HG03280 (cell line): ENCODE measurements around the gene CCT4.
"Not testable (repeated sequence)": the region's sequence is repeated elsewhere in the genome, so short reads cannot be mapped to it uniquely, and the experiment has no call there.

Experiments
- ATAC-seq: cut with Tn5 transposase; IDR thresholded peaks from one replicate; pipeline ENCODE4 v1.9.1; 2021; ENCODE audit warnings: mild to moderate bottlenecking, moderate library complexity; ENCODE audit not compliant: unreplicated experiment

The CCT4 gene

GRCh38 chr2:61882850-61883249 lies 5.6 kb downstream of the CCT4 start:
- ATAC-seq: no peak

- not testable (repeated sequence) for ATAC-seq
Measured at GRCh38 chr2:61879351-61879750, 9.1 kb downstream of the CCT4 start.

DNA sequence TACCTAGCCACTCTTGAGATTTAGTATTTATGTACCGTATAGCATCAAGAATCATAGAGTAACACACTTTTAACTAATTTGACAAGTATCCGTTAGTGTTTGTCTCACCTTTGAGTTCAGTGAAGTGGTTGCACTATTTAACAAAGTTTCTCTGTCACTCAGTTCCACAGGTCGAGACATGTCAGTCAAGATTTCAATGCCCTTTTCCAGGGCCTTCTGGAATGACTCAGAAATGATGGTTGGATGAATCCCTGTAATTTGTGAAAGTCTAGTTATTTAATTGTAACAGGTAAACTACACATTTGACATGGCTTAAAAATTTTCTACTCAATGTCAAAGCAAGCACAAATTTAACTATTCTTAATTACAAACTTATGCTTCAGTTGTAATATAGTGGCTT lies 9.7 kb downstream of the CCT4 start:
- ATAC-seq: no peak

- ATAC-seq: no peak
Measured at GRCh38 chr2:61877571-61878245, 10.7 kb downstream of the CCT4 start.

DNA sequence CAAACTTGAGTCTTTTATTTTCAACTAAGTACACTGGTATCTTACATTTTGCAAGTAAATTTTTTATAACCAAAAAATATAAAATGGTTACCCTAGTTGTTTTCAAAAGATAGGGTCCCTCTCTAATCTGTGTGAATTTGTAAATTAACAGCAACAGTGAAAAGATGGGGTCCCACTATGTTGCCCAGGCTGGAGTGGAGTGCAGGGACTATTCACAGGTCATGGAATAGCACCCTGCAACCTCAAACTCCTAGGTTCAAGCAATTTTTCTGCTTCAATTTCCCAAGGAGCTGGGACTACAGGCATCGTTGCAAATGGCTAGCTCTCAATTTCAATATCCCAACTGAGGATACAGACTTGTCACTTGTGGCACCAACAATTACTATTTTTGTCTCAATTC lies 12.1 kb downstream of the CCT4 start:
- no peak for ATAC-seq

DNA sequence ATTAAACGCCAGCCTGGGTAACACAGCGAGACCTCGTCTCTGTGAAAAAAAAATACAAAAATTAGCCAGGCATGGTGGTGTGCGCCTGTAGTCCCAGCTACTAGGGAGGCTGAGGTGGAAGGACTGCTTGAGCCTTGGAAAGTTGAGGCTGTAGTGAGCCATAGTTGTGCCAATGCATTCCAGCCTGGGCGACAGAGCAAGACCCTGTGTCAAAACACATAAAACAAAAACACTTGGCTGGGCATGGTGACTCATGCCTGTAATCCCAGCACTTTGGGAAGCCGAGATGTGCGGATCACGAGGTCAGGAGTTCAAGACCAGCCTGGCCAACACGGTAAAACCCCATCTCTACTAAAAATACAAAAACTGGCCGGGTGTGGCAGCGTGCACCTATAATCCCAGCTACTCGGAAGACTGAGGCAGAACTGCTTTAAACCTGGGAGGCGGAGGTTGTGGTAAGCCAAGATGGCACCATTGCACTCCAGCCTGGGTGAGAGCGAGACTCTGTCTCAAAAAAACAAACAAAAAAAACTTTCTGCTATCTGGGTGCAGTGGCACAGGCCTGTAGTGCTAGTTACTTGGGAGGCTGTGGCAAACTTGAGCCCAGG lies 21.9 kb downstream of the CCT4 start:
- not testable (repeated sequence) for ATAC-seq

DNA sequence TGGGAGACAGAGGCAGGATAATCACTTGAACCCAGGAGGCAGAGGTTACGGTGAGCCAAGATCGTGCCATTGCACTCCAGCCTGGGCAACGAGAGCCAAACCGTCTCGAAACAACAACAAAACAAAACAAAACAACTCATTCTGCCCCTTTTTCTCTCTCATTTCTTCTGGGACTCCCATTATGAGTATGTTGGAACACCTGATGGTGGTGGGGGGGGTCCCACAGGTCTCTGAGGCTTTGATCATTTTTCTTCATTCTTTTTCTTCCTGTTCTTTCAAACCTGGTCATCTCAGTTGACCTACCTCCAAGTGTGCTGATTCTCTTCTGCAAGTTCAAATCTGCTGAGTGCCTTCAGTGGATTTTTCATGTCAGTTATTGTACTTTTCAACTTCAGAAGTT lies 26.4 kb downstream of the CCT4 start:
- no peak for ATAC-seq

- no peak for ATAC-seq
Measured at GRCh38 chr2:61857224-61857623, 31.2 kb downstream of the CCT4 start.

- ATAC-seq: no peak
Measured at GRCh38 chr2:61855318-61855613, 33.2 kb downstream of the CCT4 start.

DNA sequence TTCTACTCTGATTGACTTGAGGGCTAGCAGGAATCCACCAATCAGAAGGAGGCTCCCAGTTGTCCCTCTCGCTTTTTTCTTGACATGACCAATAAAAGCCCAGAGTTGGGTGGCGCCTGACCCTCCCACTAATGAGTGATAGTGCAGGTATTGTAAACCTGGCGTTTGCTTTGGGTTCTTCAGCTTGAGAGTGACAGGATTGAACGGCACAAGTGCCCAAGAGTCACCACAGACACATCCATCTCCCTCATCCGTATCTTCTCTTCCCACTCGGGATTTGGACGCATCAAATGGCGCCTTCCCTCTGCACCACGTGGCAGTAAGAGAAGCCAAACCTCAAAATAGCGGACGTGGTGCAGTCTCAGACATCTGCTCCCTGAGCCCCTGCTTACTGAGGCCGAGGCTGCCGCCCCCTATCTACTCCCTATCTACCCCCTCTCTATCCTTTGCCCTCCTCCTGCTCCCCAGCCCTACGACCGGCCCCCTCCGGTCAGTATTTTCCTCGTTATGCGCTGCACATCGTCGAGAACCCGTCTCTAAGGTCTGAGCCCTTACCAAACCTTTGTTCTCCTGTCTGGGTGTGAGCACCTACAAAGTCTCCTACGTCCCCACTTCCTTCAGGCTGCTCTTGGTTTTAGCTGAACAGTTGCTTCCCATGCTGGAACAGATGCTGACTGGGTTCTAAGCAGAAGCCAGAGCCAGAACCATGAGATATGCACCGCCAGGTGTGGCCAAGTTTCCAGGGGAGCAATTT lies 33.7 kb downstream of the CCT4 start:
- peak; percentile 86 for ATAC-seq

DNA sequence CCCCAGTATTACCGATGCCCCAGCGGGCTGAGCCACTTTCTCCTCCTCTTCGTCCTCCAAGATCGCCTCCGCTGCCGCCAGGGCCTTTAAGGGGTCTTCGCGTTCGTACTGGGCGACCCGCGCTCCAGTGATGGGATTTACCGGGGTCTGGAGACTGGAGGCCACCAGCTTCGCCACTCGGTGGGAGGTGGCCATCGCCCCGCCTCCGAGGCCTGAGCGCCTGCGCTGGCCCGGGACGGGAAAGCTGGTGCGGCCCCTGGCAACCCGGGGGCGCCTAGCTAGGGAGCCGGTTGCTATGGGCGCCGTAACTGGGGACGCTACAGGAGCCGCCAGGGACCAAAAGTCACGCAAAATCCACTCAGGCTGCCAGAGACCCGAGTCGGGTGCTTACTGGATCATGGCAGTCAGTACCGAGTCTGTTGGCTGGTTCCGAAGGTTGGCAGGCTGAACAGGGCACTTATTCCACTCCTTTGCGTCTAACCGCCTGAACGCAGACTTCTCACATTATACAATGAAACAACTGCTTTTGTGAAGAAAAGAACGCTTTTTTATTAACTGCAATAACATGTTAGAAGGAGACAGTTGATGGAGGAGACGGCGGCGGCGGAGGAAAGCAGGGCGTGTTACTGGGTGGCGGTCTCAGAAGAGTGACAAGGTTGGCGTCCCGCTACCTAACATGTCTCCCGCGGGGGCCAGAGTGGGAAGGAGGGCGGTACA lies 34.5 kb downstream of the CCT4 start, which contains the start of gene FAM161A:
Gene FAM161A (minus strand): TSS at position 214 of the 717 bp plus-strand sequence. CDS start 19 bp downstream, at position 195.
- ATAC-seq: peak; percentile 84

- ATAC-seq: peak; percentile 63
Measured at GRCh38 chr2:61853086-61853846, 35.2 kb downstream of the CCT4 start.

DNA sequence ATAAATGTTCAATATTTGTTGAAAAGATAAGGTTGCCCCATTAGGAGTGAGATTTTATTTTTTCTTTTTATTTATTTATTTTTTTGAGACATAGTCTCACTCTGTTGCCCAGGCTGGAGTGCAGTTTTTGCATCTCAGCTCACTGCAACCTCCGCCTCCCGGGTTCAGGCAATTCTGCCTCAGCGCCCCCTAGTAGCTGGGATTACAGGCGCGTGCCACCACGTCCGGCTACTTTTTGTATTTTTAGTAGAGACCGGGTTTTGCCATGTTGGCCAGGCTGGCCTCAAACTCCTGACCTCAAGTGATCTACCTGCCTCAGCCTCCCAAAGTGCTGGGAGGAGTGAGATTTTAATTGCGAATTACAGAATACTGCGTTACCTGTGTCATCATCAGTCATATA lies 37.2 kb downstream of the CCT4 start:
- ATAC-seq: not testable (repeated sequence)

DNA sequence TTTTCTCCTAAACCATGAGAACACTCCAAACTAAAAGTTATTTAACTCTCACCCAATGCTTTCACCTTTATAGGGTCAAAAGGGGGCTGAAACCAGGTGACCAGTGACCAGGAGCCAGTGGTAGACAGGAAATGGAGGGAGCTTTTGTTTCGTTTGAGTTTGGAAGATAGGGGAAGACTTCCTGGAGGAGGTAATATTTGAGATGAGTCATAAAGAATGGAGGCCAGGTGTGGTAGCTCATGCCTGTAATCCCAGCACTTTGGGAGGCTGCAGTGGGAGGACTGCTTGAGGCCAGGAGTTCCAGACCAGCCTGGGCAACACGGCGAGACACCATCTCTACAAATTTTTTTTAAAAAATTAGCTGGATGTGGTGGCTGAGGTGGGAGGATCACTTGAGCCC lies 43.1 kb downstream of the CCT4 start:
- ATAC-seq: no peak

- no peak for ATAC-seq
Measured at GRCh38 chr2:61841286-61841685, 47.2 kb downstream of the CCT4 start.

GRCh38 chr2:61834893-61835292 lies 53.6 kb downstream of the CCT4 start:
- ATAC-seq: no peak

GRCh38 chr2:61833971-61834370 lies 54.5 kb downstream of the CCT4 start:
- no peak for ATAC-seq

DNA sequence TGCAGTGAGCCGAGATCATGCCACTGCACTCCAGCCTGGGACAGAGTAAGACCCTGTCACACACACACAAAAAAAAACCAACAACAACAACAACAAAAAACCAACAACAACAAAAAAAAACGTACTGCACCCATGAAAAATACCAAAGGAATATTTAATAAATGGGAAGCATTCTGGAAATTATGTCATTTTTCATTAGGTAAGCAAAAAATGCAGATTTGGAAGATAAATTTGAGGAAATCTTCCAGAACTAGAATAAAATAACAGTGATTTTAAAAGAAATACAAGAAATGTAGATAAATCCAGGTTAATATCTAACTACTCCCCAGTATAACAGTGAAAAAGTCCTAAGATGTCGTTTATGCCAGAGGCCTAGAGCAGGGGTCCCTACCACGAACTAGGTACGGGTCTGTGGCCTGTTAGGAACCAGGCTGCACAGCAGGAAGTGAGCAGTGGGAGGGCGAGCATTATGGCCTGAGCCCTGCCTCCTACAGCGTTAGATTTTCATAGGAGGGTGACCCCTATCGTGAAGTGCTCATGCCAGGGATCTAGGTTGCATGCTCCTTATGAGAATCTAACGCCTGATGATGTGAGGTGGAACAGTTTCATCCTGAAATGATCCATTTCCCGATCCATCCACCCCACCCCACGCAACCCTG lies 56.1 kb downstream of the CCT4 start:
- ATAC-seq: no peak

GRCh38 chr2:61822255-61822654 lies 66.2 kb downstream of the CCT4 start:
- ATAC-seq: no peak
